ENCODE measurements around the gene PNP.

DNA sequence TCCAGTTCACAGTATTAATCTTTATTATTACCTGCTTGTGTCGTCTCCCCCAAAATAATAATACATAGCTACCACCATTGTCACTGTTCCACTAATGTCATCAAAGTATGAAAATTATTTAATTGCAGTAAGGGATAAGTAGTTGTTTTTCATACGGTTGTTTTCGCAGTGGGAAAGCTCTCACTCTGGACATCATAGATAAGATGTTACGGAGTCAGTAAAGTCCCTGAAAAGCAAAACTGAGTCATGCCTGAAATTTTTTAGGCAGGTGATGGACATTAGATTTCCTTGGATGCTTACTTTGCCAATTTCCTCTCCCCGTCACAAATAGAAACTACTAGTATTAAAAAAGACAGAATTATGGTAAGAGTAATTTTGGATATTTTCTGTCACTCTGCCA, 13.2 kb downstream of the PNP start:
- TF ChIP-seq CTCF (IDR thresholded peaks at IDR 0.05), result no peak
- no peak for TF ChIP-seq POLR2A (IDR thresholded peaks at IDR 0.05)
- no peak for TF ChIP-seq POLR2AphosphoS5 (IDR thresholded peaks at IDR 0.05)

Data from transverse colon (tissue), 4 donors.